NCI-H524 treated with DMSO at 0.1 percent for 48 hours (cell line): ENCODE results near the gene SYNGR1.
A peak's percentile ranks its signal among the peaks of the same experiment; 100 is the strongest.
"Not testable (repeated sequence)": the region's sequence is repeated elsewhere in the genome, so short reads cannot be mapped to it uniquely, and the experiment has no call there.

Experiments used
- DNase-seq: peaks from one replicate; lab custom pipeline; 2025; lab: John Stamatoyannopoulos, UW

The SYNGR1 gene

DNA sequence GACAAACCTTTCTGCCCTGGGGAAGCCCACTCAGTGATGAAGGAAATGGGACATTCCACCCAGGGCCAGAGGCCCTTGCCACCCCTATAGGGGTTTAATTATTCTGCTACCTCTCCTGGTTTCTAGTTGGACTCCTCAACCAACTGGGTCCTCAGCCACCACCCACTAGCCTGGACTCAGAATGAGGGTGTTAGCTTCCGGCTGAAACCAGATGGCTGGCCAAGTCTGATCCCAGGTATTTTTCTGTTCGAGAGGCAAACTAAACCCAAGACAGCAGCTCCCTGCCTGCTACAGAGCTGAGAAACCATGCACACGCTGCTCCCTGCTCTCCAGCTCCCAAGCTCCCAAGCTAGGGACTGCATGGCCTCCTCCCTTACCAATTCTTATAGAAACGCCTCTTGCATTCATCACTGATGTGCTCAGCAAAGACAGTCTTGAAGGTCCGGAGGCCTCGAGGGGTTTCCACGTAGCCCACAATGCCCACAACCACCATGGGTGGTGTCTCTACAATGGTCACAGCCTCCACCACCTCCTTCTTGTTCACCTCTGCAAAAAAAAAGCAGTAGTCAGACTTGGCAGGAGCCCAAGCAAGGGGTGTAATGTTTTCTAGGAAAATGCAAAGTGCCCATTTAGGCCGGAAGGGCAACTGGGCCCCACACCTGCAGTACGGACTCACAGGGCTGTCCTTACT lies 32.6 kb upstream of the SYNGR1 start:
- no peak for DNase-seq

DNA sequence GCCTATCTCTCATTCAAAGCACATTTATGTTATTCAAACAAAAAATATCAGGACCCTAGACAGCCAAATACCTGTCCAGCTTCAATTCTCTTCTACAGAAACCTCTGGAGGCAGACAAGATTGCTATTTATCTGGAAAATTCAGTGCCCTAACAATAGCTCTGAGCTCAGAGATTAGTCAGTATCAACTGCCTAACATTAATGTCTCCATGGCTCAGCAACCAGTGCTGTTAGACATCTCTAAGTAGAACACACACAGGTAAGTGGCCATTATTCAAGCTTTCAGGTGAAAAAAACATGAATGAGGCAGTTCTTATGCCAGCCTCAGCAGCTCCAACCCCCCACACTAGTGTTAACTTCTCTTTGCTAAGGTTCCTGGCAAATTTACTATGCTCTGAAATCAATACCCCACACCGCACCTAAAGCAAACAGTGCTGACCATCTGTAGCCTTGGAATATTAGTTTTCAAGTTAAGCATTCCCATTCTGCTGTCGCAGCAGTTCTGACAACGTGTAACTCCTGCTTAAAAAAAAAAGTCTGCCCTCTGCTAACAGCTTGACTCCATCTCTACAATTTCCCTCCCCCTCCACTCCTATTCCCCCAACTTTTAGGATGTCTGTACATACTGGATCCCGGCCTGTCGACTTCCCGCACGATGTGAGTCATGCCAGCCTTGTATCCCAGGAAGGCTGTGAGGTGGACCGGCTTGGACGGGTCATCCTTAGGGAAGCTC lies 31.9 kb upstream of the SYNGR1 start:
- DNase-seq: no peak

DNA sequence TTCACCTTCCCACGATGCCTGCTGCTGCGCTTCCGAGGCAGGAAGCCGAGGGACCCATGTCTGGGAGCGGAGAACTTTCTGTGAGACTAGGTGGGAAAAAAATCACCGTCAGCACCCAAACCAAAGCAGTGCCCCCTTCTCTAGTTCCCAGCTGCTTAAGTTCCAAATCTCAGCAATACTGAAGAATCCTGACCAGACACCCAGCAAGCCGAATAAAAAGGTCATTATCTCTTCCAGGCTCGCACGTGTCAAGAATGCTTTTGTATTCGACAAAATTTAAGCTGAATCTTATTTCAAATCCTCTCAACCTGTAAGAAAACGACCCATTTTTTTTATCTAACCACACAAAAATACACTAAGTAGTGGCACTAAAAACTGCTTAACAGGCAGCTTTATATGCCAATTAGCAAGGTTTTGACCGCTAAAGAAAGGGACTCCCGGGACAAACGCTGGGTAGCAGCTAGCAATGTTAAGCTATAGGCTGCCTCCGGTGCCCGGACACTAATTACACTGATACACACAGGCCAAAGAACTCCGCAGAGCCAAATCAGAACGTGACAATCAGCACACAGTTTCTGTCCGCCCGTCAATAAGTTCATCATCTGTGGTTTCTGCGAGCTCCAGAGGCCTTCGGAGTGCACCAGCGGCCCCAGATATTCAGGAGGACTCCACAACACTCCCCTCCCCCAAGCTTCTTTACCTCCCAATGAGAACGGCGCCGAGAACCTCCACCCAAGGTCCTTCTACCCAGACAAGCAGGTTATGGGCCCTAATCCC lies 31.1 kb upstream of the SYNGR1 start:
- DNase-seq: no peak

DNA sequence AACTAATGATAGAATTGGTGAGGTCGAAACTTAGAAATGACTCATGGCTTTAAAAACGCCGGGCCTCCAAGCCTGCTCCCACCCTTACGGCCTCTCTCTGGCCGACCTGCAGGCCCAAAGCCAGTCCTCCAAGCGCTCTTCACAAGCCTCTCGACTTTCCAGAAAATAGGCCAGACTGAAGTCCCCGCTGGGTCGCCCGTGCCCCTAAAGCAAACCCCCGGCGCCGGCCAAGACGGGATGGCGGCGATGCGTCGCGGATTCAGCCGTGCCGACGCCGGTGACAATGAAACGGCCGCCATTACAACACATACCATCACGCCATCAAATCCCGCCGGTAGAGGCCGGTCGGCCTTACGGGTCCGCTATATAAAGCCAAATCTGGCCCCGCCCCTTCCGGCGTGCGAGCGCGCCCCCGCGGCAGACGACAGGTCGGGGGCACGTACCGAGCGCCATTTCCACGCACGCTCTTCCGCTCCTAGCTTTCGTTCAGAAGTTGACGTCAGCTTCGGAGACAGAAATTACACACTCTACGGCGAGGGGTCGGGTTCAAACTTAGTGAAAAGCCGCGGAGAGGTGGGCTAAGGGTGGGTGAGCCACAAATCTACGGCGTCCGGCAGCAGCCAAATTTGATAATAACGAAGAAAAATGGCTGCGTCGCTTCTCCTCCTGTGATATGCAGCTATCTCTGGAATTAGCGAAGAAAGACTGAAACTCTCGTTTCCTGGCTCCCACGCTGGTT lies 30.3 kb upstream of the SYNGR1 start, which contains the start of gene RPL3:
RPL3 (minus strand) TSS at position 340 of the 739 bp plus-strand sequence; CDS start at position 314, 26 bp downstream.
- peak; percentile 92 for DNase-seq

DNA sequence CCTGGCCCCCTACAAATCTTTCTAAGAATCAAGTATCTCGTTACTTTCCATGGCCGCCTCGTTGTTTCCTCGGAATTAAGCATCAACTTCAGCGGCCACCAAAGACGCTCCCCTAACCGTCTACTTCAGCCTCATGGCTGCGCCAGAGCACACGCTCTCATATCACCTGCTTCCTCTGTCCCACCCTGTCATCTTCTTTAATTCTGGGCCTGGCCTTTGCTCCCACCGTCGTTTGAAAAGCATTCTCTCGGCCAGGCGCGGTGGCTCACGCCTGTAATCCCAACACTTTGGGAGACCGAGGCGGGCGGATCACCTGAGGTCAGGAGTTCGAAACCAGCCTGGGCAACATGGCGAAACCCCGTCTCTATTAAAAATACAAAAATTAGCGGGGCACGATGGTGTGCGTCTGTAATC lies 29.2 kb upstream of the SYNGR1 start:
- DNase-seq: not testable (repeated sequence)

DNA sequence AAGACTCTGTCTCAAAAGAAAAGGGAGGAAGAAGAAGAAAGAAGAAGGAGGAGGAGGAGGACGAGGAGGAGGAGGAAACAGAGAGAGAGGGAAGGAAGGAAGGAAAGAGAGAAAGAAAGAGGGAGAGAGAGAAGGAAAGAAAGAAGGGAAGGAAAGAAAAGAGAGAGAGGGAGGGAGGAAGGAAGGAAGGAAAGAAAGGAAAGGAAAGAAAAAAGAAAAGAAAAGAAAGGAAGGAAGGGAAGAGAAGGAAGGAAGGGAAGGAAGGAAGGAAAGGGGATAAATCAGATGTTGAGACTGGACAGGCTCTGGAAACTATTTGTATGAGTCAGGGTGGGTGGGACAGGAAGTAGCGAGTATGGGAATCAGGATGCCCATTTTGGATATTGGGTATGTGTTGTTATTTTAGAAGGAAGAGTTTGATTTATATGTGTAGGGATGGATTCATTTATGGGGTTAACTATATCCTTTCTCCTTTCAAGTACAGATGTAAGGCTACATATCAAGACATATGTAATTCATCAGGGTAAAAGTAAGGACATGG lies 24.3 kb upstream of the SYNGR1 start:
- no peak for DNase-seq

DNA sequence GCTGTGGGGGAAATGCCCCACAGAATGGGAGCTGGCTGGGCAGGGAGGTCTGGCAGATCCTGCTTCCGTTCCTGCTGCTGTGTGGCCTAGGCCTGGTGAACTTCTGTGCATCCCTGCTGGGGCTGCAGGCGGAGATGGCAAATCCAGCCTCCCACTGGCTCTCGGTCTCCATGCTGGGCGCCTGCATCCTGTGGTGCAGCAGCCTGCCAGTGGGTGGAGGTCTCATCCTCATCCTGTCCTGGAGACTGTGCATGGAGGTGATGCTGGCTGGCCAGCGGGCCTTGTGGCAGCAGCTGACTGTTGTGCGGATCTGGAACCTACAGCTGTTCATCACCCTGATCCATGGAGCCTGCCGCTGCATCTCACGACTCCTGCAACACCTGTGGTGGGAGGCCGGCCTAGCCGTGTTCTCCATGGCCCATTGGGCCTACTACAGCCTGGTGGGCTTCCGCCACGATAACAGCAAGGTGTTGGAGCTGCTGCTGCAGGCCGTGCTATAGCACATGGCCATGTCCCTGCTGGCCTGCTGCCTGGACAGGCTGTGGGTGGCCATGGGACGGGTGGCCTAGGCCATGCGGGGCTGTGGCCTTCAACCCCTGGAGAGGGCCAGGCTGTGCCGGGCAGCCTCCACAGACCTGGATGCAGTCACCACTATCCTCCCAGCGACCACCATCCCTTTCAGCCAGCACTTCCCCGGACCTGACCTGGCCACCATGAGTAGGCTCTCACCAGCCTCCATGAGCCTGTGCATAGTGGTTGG lies 21.6 kb upstream of the SYNGR1 start:
- no peak for DNase-seq

DNA sequence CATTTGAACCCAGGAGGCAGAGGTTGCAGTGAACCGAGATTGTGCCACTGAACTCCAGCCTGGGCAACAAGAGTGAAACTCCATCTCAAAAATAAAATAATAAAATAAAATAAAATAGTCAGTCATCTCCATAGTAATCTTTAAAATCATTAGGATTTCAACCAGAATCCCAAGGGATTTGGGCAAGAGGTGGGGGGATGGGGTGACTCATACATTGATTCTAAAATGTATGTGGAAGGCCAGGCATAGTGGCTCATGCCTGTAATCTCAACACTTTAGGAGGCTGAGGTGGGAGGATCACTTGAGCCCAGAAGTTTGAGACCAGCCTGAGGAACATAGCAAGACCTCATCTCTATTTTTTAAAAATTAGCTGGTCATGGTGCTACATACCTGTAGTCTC lies 19.2 kb upstream of the SYNGR1 start:
- DNase-seq: not testable (repeated sequence)

DNA sequence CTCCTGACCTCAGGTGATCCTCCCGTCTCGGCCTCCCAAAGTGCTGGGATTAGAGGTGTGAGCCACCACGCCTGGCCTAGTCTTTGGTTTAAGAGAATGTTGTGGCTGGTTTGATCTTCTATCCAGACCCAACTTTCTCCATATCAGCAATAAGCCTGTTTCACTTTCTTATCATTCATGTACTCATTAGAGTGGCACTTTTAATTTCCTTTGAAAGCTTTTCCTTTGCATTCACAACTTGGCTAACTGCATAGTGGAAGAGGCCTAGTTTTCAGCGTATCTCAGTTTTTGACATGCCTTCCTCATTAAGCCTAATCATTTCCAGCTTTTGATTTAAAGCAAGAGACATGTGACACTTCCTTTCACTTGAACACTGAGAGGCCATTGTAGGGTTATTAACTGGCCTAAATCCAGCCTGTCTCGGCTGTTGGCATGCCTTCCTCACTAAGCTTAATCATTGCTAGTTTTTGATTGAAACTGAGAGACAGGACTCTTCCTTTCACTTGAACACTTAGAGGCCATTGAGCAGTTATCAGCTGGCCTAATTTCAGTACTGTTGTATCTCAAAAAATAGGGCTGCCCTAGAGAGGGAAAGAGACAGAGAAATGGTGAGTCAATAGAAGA lies 17.2 kb upstream of the SYNGR1 start:
- no peak for DNase-seq

DNA sequence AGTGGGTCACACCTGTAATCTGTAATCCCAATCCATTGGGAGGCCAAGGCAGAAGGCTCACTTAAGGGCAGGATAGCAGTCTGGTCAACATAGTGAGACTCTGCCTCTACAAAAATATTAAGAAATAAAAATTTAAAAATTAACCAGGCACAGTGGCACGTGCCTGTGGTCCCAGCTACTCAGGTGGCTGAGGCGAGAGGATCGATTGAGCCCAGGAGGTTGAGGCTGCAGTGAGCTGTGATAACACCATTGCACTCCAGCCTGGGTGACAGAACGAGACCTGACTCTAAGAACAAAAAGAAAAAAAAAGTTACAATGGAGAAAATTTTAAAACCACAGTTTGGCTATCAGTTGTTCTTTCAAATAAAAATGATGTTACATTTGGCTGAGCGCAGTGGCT lies 13.4 kb upstream of the SYNGR1 start:
- DNase-seq: no peak

DNA sequence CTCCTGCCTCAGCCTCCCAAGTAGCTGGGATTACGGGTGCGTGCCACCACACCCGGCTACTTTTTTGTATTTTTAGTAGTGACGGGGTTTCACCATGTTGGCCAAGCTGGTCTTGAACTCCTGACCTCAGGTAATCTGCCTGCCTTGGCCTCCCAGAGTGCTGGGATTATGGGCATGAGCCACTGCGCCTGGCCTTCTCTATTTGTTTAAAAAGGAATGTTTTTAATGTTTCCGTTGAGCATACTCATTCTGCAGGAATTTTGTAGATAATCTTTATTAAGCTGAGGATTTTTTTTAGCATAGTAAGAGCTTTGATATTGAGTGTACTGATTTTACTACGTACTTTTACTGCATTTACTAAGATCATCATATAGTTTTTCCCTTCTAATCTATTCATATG lies 10.0 kb upstream of the SYNGR1 start:
- not testable (repeated sequence) for DNase-seq

DNA sequence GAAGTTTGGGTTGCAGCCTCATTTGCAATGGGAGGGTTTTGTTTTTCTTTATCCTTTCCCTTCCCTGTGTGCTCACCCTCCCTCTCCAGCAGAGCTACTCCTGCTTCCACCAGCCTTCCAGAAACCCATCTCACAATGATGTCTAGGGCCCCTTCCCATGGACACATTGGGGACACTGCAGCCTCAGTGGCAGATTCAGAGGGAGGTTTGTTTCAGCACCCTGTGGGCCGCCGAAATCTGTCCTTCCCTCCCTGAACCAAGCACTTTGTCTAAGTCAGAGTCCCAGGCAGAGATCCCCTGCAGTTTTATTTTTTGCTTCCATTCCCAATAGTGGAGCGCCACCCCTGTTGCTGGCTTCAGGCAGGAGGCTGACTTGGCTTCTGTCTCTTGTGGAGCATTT lies 8.6 kb upstream of the SYNGR1 start:
- DNase-seq: no peak

DNA sequence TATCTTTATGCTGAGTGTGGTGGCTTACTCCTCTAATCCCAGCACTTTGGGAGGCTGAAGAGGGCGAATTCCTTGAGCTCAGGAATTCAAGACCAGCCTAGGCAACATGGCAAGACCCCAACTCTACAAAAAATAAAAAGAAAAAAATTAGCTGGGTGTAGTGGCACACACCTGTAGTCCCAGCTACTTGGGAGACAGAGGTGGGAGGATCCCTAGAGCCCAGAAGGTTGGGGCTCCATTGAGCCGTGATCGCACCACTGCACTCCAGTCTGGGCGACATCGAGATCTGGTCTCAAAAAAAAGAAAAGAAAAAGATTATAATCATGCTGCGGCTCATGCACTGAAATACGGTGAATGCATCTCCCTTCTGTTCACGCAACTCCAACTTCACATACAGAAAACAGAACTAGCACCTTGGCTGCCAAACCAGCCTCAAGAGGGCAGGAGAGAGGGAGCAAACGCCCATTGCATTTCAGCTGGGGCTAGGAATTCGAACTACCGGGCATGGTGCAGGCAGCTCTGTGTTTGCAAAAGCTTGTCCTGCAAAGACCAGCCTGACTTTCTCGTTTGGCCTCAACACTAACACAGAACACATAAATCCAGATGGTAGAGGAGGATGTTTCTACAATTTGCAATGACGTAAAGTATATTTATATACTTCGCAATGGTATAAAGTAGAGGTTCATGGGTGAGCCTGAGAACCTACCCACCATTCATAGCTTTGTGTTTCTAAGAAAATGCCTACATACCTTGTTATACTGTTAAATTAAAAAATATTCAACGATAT lies 6.3 kb upstream of the SYNGR1 start:
- no peak for DNase-seq

DNA sequence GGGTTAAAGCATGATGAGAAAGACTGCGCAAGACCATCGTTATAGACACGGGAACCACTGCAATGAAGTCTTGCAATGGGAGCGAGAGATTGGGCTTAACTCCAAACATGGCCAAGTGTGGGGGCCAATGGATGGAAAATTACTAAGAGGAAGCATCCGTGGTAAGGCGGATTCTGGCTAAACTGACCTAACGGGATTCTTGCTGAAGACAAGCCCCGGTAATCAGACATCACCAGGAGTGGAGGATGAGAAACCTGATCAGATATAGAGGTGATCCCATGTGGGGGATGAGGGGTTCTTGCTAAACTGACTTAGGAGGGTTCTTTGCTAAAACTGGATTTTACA lies 5.8 kb upstream of the SYNGR1 start:
- DNase-seq: no peak

DNA sequence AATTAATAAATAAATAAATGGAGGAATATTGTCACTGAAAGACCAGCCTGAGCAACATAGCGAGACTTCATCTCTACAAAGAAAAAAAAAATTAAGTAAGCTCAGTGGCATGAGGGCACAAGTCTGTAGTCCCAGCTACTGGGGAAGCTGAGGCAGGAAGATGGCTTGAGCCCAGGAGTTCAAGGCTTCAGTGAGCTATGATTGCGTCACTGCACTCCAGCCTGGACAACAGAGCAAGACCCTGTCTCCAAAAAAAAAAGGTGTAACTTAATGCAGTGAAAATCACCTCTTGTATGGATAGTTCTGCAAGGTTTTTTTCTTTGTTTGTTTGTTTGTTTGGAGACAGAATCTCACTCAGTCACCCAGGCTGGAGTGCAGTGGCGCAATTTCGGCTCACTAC lies 4.6 kb upstream of the SYNGR1 start:
- no peak for DNase-seq

DNA sequence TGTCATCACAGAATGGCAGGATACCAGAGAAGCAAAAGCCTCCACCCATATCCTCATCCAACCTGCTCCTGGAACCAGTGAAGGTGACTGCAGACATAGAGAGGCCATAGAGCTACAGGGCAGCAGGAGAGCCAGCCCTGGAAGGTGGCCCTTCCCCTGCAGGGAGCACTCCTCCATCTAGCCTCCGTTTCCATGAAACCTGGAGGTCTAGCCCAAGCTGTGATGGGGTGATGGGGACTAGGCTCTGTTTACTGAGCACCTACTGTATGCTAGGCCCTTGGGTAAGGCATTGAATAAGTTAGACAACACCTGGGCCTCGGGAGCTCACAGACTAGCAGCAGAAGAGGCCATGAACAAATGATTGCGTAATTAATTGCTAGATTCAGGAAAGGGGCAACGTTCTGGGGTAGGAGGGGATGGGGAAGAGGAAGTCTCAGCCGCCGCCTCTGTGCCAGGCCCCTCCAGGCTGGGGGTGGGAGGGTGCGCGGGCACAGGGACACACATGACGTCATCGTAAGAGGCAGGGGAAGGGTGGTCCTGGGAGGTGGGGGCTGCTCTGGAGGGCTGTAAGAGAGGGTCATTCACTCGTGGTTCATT lies 784 bp upstream of the SYNGR1 start:
- no peak for DNase-seq

DNA sequence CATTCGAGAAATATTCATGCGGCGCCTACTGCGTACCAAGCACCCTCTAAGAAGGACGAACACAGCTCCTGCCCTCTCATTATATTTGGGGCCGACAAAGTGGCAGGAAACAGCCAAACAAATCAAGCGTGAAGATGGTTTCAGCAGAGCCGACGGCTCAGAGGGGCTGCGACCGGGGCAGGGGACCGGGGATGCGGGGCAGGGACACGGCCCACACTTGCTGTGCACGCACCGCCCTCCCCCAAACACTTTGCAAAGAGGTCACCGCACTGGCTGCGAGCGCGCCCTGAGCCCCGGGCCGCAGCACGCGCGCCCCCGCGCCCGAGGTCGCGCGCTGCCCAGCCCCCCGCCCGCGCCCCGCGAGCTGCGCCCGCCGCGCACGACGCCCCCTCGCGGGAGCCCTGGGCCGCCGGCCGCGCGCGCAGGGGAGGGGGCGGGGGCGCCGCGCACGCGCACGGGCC lies 255 bp upstream of the SYNGR1 start:
- DNase-seq: no peak

DNA sequence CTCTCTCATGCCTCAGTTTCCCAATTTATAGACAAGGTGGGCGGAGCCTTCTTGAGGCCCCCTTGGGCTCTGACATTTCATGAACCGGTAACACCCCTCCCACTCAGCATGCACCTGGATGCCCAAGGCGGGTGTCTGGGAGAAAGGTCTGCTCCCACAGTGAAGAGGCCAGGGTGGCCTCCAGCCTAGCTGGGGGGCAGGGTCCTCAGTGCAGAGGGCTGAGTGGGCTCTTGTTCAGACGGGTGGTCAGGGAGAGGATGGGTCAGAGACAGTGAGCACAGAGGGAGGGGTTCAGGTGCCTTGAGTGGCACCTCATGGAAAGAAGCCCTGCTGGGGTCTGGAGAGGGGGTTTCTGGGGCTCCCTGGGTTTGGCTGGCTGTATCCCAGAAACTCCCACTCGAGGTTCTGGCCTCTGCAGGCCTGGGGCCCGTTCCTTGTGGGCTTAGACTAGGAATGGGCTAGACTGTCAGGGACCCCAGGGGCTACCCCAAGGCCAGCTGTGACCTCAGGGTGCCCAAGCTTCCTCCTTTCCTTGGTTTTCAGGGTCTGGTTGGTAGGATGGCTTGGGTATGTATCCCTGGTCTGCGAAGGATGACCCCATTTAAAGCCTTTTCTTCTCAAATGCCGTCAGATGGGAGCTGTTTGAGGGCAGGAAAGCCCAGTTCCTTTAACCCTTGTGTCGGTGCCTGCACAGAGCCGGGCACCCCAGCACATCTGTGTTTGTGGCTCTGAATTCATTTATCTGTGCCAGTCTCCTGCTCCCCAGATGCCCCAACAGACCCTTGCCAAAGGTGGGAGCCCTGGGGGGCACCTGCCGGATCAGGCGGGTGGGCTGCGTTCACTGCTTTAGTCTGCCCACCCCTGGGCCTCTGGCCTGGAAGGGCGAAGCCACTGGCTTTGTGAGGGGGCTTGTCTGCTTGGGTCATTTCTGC lies 1.2 kb downstream of the SYNGR1 start:
- no peak for DNase-seq
